GM18499 (cell line): ENCODE data around the gene LINS1.

Experiments
- ATAC-seq: cut with Tn5 transposase; IDR thresholded peaks from one replicate; pipeline ENCODE4 v1.9.1; 2021; ENCODE audit warnings: moderate number of reproducible peaks; ENCODE audit not compliant: insufficient read depth, unreplicated experiment

LINS1 gene

GRCh38 chr15:100560323-100560722, 41.7 kb downstream of the LINS1 start:
- no peak for ATAC-seq

DNA sequence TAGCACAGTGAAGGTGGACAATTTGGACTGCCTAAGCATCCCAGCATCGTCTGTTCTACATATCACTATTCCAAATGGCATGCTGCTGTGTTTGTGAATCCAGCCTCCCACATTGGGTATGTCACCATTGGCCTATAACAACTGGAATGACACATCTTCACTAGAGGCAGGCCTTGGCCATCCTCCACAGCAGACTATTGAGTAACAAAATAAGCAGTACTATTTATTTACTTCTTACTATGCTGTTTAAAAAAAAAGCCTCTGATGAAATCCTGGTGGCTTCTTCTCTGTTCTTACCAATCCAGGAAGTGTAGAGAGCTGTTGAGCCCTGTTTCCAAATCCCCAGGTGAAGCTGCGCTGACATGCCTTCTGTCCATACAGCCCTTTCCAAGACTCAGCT, 42.7 kb downstream of the LINS1 start:
- no peak for ATAC-seq

DNA sequence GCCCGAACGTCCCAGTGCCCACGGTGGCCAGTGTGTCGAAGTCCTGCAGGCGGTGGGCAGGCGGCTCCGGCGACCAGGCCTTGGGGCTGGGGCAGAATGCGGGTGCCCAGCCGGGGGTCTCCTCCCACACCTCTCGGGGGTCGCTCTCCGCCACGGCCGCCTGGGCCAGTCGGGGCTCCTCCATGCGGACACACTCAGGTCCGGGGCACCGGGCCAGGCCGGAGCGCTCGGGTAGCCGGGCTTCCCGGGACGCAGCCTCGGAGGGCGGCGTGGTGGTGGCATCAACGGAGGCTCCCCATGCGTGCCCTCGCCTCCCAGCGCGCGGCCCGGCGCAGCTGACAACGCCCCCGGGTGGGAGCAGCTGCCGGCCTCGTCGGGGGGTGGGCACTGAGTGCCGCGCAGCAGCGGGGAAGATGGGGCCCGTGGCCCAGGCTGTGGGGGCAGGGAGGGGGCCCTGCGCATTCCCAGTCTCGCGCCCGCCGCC, 43.2 kb downstream of the LINS1 start:
- ATAC-seq, result no peak

GRCh38 chr15:100553468-100553867, 48.5 kb downstream of the LINS1 start:
- ATAC-seq, result no peak

DNA sequence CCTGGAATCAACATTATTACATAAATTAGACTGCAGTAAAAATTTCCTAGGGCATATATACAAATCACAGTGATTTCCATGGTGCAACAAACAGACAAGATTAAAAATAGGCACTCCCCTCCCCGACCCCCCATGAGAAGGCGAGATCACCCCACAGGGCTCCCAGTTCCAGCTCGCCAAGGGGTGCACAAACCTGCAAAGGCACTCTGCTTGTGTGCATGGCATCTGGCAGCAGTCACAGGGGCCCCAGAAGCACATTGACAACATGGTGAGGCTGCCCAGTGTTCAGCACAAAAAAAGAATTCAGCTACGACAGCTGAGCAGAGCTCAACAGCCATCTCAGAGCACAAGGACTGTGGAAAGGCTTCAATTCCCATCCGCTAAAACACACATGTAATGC, 54.0 kb downstream of the LINS1 start:
- ATAC-seq, result no peak

DNA sequence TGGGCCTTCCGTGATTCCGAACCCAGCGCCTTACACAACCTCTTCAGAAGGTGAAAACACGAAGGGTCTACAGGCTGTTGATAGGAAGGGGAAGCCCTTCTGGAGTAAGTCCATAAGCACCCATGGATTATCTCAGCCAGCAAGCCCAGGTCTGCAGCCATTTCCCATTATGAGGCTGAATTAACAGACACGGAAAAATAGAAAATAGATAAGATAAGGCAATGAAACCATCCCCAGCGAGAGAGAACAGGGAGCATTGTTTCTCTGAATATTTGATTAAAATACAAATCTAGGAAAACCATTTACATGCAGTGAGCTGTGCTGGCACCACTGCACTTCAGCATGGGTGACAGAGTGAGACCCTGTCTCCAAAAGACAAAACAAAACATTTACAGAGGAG, 57.0 kb downstream of the LINS1 start:
- no peak for ATAC-seq

- ATAC-seq, result no peak
These were observed 57.6 kb downstream of the LINS1 start for GRCh38 chr15:100544338-100544841.

DNA sequence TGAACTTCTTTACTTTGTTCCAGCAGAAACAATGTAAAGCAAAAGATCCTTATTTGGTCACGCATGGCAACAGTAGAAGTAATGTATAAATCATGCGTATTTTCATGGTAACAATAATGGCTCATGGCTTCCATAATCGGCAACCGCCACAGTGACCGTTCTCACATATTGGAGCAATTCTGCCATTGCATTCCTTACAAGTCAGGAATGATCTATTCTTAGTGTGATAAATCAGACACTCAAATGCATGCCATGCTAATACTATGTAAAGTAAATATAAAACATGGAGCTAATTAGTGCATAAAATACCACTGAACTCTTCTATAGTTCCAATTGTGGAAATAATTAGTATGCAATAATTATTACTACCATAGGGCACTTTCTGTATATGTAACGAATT, 59.7 kb downstream of the LINS1 start:
- no peak for ATAC-seq

GRCh38 chr15:100537331-100537730, 64.7 kb downstream of the LINS1 start:
- peak; percentile 60 for ATAC-seq

GRCh38 chr15:100536733-100537132, 65.3 kb downstream of the LINS1 start:
- no peak for ATAC-seq

DNA sequence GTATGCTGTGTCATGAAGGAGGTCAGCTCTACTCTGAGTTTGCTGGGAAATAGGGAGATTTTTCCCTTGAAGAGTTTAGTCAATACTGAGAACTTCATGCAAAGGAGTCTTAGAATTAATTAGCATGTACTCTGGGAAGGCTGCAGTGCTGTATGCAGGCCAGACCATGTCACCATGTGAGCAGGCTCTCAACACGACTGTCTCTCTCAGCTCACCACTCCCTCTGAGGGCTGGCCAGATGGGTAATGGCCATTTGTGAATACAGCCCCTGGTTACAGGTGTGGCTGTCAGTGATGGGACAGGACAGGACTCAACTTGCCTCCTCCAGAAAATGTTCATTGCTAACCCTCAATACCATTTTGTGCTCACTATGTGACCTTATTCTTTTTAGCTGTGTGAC, 68.1 kb downstream of the LINS1 start:
- no peak for ATAC-seq

- no peak for ATAC-seq
These were observed 70.1 kb downstream of the LINS1 start for GRCh38 chr15:100531823-100532327.

DNA sequence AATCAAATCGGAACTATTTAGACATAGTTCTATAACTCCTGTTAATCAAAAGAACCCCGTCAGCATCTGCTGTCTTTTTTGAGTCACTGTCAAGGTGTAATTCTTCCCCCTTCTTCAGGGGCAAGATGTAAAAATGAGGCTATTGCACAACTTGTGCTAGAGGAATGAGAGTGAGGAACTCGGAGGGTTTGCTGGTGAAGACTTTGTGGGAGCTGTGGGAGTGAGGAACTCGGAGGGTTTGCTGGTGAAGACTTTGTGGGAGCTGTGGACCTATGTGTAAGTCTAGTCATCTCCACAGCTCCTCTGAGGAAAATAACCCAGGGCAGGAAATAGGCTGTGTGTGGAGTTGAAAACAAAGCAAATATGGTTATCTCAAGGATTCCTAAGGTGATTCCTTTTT, 70.8 kb downstream of the LINS1 start:
- no peak for ATAC-seq

GRCh38 chr15:100529556-100529955, 72.4 kb downstream of the LINS1 start:
- ATAC-seq, result no peak

GRCh38 chr15:100528833-100529428, 73.1 kb downstream of the LINS1 start, which contains the start of gene CERS3:
Gene CERS3, minus strand, starts transcription at chr15:100528950. Its CDS starts 27,101 bp downstream, at chr15:100501849.
- no peak for ATAC-seq

DNA sequence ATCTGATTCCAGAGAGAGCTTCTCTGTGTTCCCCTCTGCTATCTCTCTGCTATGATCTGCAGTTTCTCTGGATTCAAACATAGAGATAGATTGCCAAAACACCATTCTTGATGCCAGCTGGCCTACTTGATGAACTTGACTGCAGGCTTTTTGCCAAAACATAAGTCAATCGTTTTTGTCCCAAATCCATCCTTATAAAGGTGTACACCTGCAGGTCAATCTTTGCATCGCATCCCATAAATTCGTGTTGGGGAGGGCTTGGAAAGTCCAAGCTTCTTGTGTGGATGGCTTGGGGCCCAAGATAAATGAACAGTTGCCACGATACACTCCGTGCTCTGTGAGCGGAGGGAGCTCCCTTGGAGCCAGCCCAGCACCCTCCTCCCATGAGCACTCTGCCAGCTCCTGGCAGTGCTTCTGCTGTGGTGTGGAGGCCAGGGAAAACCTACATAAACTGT, 75.9 kb downstream of the LINS1 start:
- ATAC-seq, result no peak

- ATAC-seq, result no peak
These were observed 76.5 kb downstream of the LINS1 start for GRCh38 chr15:100525436-100525835.

DNA sequence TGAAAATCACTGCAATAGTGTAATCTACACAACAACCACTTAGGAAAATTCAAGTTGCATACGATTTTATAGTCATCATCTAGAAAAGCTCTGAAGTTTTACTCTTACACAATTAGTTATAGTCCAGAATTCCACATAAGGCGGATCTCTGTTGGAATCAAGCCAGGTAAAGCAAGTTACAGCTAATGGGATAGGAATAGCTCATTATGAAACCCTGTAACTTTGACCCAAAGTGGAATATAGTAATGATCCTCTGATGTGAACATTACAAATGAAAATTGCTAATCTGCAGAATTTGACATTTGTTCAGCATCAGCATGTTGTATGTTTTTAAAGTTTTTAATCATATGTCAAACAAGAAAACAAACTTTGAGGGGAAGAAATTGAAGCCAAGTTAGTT, 77.7 kb downstream of the LINS1 start:
- no peak for ATAC-seq

GRCh38 chr15:100521907-100522306, 80.1 kb downstream of the LINS1 start:
- no peak for ATAC-seq

DNA sequence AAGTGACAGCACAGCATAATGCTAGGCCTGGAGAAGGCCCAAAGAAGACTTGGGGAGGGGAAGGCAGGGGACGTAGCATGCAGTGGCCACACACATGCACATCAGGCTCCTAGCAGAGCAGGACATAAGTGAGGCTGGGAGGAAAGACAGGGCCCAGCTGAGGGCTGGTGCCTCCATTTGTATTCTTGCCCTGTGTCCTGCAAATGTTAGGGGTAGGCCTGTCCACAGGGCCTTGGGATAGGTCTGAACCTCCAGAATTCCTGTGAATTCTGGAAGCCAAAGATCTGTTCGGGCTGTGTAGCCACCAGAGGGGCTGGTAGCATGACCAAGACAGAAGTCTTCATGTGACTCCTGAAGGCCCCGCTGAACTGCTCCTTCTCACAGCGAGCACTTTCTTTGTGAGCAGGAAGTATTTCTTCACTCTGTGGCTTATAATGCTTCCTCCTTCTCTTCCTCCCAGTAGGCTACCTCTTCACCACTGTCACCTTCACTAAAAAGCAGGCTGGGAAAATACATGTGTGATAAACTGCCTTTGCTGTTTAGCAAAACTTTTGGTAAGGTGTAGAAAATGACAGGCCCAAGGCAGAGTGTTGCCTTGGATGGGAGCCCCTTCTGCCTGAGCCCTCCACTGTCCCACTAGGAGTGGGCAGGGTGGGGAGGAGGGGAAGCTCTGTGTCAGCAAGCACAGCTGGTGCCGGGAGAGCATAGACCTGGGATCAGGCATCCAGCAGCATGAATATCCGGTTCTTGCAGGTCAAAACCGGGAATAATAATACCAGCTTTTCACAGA, 81.7 kb downstream of the LINS1 start:
- no peak for ATAC-seq

- no peak for ATAC-seq
These were observed 84.1 kb downstream of the LINS1 start for GRCh38 chr15:100517846-100518245.
